C4-2B (cell line): Measurements from ENCODE around the gene IGFN1.

Source experiments
- H3K27ac ChIP-seq: fragments of 450-650 bp; 2 replicates; pipeline ENCODE4 v1.5.1; 2017
- ZFX ChIP-seq: fragments of 450-650 bp; IDR thresholded peaks from 2 replicates; pipeline ENCODE4 v1.6.1; 2017
- TF ChIP-seq, protein P1 (sequence below): fragments of 450-650 bp; conservative IDR thresholded peaks from 2 replicates; pipeline ENCODE4 v1.5.1; 2017; ENCODE audit warnings: mild to moderate bottlenecking

IGFN1 gene

GRCh38 chr1:201222125-201222524 is 31.5 kb downstream of the IGFN1 start:
- H3K27ac ChIP-seq = no peak overlapping the region
- TF ChIP-seq ZFX = no peak
- TF ChIP-seq, protein P1, sequence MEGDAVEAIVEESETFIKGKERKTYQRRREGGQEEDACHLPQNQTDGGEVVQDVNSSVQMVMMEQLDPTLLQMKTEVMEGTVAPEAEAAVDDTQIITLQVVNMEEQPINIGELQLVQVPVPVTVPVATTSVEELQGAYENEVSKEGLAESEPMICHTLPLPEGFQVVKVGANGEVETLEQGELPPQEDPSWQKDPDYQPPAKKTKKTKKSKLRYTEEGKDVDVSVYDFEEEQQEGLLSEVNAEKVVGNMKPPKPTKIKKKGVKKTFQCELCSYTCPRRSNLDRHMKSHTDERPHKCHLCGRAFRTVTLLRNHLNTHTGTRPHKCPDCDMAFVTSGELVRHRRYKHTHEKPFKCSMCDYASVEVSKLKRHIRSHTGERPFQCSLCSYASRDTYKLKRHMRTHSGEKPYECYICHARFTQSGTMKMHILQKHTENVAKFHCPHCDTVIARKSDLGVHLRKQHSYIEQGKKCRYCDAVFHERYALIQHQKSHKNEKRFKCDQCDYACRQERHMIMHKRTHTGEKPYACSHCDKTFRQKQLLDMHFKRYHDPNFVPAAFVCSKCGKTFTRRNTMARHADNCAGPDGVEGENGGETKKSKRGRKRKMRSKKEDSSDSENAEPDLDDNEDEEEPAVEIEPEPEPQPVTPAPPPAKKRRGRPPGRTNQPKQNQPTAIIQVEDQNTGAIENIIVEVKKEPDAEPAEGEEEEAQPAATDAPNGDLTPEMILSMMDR = no peak

GRCh38 chr1:201223852-201224665 is 33.4 kb downstream of the IGFN1 start:
- TF ChIP-seq, protein P1 = no peak
- no peak for TF ChIP-seq ZFX
- H3K27ac ChIP-seq = no peak overlapping the region

DNA sequence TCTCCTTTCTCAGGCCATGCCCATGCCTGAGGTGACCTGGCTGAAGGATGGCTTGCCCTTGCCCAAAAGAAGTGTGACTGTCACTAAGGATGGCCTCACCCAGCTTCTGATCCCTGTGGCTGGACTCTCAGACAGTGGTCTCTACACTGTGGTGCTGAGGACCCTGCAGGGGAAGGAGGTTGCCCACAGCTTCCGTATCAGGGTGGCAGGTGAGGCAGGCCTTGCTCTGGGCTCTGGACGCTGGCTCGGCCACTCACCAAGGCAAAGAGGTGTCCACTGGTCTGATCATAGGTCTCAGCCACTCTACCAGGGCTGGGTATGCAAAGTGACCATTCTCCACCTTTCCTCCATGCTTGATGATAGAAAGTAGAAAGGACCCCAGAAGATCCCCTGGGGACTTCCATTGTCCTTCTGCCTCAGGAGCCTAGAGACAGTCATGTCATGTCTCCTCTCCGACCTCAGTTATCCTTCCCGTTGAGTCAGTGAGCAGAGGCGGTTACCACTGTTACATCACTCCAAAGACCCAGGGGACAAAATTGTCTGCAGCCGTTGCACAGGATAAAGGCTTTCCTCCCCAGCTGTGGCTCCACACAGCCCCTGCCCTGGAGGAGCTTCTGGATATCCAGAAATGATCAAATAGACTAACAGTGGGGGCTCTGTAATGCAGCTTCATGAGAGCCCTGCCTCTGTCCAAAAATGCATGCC is 34.2 kb downstream of the IGFN1 start:
- no peak for TF ChIP-seq ZFX
- TF ChIP-seq, protein P1 = no peak
- no peak overlapping the region for H3K27ac ChIP-seq

DNA sequence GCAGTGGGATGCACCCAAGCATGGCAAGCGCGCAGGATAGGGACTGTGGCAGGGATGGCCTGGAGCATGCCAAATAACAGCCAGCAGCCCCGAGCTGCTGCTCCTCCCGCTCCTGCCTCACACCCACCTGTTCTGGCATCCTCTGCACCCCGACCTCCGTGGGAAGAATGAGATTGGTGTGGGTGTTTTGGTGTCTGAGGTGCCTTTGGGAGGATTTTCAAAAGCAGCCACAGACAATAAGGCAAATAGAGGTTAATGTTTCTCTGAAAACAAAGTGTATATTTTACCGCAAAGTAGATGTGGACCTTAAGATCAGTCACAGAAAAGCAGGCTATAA is 35.5 kb downstream of the IGFN1 start:
- H3K27ac ChIP-seq = no peak overlapping the region
- TF ChIP-seq, protein P1 = no peak
- TF ChIP-seq ZFX = no peak

GRCh38 chr1:201226859-201227488 is 36.4 kb downstream of the IGFN1 start:
- TF ChIP-seq, protein P1 = no peak
- TF ChIP-seq ZFX = no peak
- no peak overlapping the region for H3K27ac ChIP-seq

GRCh38 chr1:201228011-201228983 is 37.7 kb downstream of the IGFN1 start:
- H3K27ac ChIP-seq = no peak overlapping the region
- TF ChIP-seq, protein P1 = no peak
- no peak for TF ChIP-seq ZFX
